Measurements from ENCODE around the gene HOXC10.

Gene HOXC10

DNA sequence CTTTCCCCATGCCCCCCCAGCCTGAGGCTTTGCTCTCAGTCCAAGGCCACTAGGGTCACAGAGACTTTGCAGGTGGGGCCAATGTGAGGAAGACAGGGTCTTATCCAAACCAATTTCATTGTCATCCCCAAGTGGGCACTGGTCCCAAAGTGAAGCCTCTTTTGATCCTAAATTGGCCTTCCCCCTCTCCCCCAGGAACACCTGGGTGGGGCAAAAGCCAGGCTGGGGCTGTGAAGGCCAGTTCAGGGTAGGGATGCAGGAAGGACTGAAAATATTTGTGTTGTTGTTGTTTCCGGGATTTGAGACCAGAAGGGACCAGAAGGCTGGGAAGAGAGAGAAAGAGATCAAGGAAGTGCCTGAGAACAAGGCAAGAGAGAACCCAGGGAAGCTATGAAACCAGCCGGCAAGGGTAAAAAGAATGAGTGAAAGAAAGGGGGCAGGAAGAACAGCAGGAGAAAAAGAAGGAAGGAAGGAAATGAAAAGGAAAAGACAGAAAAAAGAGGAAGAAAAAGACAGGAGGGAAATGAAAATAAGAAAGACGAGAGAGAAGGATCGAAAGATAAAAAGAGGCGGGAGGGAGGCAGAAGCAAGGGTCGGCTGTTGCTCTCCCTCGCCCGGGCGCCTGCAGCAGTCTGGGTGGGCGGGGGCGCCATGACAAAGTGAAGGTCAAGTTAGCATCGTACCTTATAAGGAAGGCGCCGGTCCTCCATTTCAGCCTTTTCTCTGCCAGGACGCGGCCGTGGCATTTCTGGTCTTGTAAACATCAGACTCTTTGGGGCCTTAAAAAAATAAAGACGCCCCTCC, 19.5 kb upstream of the HOXC10 start:
- no peak for DNase-seq (ENCODE audit: low read depth)

DNA sequence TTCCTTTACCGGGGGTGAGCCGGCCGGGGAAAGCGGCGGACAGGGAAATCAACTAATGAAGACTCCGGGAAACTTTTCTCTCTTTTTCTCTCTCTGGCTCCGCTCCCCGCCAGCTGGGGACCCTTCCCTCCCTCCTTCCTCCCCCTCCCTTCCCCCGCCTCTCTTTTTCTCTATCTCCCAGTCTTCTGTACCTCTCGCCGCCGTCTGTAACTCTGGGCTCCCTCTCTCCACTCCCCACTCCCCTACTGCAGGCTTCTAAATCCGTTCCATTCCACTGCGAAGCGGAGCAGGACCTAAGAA, 18.9 kb upstream of the HOXC10 start:
- no peak for DNase-seq (ENCODE audit: low read depth)

DNA sequence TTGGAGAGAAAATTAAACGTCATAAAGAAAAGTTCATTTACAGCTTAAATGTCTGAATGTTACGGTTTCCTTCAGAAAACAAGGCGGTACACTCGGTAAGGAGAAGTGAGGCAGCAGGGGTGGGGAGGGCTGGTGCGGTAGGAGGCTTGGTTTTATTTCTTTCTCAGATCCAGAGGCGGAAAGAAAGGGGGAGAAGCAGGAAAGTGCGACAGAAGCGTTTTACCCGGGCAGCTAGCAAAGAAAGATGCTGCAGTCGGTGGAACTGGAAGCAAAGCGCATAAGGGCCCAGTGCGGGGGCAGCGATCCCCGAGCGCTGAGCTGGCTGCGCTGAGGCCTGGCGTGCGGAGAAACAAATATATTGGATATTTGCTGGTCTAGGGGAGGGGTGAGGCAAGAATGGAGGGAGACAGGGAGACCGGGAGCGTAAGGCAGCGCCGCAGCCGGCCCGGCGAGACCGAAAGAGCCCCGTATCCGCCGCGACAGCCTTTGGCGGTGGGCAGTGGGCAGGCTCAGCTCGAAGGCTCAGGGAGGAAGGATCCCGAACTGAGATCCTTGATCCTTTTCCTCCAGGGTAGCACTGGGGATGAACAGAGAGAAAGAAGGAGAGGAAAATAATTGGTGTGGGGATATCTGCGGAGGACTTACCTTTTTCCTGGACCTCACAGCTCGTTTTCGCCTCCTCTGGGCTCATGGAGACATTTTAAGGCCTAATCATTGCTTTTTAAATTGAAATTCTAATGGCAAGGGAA, 18.4 kb upstream of the HOXC10 start:
- no peak for DNase-seq (ENCODE audit: low read depth)

DNA sequence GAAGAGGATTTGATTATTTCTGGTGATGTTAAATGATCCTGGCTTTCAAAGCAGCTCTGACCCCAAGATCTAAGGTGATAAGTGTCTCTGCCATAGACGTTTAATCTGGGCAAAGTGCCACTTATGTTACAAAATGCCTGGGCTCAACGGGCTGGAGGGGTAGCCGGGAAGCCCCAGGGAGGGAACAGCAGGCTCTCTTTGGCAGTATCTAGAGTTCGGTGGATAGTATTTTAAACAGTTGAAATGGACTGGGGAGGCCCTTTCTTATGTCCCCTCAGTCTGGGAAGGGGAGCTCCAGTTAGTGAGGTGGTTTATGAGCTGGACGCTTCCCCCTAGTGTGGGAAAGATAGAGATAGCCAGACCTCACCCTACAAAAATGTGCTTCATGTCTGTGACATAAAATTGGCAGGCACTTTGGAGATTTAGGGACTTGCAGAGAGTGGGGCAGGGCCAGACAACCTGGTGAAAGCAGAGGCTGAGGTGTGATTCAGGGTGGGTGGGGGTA, 17.5 kb upstream of the HOXC10 start:
- no peak for DNase-seq (ENCODE audit: low read depth)

DNA sequence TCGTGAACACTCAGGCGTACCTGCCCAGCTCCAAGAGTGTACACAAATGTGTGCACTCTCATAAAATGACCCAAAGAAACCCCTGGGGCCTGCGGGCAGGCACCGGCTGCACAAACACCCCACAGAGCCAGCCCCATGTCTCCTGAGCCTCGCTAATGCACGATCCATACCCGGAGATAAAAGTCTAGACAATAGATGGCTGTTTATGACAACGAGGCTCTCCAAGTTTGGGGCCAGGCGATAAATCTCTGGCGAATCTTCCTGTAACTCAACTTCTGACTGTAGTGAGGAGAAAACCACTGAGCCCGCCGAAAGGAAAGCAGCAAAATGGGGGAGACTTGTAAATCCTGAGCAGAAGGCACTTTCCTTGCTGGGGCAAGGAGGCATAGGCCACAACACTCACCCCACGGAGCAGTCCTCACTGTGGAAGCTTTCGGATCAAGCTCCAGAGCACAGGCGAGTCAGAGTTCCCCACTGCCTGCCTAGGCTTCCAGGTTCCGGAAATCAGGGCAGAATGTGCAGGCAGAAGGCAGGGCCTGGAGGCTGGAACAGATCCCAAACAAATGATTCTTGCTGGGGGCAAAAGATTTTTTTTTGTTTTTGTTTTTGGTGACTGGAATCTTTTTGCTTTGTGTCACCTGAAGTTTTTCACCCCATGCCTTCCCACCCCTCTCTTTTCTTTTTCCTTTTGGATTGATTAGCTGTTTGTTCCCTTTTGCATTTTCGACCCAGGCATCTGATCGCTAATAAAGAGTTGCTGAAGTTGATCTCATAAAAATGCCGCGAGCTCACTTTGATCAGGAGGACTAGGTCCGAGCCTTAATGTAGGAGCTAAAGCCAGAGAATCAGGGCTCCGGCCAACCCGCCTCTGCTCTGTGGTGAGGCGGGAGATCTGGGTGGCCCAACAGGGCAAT, 16.5 kb upstream of the HOXC10 start:
- DNase-seq (ENCODE audit: low read depth) = no peak

DNA sequence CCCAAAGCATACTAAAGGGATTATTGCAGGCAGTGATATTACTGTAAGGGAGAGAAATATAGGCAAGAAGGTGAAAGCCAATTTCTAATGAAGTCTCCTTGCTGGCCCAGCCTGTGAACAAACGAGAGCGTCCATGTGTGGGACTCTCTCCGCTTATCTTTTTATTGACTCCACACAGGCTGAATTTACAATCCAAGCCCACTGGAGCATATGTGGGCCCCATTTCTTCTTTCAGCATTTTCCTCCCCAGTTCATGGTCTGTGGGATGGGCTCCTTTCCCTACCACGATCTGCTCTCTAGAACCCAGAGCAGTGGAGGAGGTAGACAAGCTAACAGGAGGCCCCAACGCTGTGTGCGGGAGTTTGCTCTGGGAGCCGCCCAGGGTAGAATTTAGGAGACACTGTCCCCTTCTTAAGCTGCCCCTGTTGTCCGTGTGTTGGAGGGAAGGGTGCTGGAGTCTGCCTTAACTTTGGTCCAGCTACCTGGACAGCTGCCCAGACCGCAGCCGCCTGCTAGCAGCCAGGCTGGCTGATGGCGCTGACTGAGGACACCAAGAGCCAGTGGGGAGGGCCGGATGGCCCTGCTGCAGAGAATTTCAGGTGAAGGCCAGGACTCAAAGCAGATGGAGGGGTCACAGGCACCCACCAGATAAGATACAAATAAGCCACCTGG, 15.2 kb upstream of the HOXC10 start:
- no peak for DNase-seq (ENCODE audit: low read depth)

DNA sequence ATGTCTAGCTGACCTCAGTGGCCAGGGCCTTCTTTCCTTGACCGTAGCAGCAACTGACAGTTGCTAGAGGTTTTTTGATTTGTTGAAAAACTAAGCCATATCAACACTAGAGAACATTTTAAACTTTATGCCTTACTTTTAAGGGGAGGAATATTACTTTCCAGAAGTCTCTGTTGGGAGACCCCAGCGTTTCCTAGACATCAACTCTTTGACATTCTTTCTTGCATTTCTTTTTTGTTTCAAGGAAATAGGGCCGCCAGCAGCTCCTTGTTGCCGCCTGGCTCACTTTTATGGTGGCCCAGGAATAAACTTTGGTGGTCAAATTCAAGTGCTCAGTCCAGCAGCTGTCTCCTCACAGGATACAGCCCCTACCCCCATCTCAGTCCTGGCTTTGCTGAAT, 14.5 kb upstream of the HOXC10 start:
- no peak for DNase-seq (ENCODE audit: low read depth)

DNA sequence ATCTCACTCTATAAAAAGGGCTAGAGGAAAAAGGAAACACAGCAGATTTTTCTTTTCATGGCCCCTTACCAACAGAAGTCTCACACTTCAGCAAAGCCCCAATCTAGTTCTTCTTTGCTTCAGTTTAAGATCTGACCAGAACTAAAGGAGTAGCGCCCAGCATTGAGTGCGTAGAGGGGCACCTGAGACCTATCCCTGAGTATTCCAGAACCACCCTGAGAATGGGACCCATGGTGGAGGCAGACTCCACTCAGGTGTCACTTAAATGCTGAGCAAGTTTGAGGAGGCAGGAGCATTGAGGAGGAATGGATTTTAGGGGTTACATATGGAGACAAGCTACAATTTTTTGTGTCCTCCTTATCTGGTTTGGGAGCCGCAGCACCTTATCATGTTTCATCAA, 13.8 kb upstream of the HOXC10 start:
- DNase-seq (ENCODE audit: low read depth) = no peak

DNA sequence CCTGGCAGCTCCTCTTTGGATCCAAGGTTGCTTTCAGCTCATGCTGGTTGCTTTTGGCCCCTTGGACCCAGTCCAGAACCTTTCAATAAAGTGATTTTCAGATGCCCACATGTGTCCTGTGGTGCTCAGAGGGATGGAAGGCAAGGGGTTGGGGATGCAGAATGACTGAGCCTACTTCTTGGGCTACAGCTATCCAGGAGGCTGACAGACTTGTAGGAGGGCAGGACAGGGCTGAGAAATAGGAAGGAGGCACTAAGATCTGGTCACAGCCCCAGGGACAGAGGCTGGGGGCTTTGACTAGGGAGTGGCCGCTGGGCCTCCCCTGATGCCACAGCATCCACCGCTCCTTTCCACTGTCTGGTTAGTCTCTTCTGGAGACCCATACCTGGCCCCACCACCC, 13.3 kb upstream of the HOXC10 start:
- no peak for DNase-seq (ENCODE audit: low read depth)

DNA sequence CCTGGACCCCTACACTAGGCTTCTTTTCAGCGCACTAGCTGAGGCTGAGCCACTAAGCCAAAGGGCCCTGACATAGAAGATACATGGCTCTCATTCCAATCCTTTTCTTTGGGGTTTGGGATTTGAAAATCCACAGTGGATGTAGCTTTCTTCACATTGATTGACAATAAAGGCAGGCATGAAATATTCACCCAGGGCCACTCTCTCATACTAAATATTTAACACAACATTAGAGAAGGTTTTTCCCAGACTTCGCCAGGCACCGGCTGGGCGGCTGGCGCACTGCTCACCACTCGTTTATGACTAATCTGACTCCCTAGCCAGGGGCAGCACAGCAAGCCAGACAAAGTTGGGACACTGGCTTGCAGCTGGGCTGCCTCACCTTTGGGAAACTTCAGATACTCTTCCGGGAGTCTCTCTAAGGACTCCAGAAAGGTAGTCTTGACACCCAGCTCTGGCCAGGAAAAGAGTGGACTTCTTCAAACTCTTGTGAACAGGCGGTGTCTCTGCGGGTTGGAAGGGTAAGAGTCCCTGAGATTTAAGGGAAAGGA, 12.7 kb upstream of the HOXC10 start:
- peak; percentile 18 for DNase-seq (ENCODE audit: low read depth)

DNA sequence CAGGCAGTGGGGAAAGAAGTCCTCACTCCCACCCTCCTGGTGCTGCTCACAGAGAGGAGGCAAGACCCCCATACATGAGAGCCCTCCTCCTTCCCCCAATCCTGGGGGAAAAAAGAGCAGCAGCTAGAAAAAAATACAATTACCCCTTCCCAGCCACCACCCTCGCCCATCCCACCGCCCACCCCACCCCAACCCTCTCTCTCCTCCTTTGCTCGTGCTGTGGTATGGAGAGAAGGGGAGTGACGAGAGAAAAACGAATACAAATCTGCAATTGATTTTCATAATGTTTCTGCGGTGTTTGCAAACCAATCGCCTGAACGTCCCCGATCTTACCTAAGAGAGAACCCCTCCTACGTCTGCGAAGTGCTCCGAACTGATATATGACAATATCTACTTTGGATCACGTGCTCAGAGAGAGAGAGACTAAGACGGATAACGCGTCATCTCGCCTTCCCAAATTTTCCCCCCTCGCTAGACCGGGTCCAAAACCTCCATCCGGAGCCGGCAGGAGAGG, 12.2 kb upstream of the HOXC10 start, which contains the start of gene HOXC11:
Gene HOXC11 (plus strand): TSS at position 405 of the 514 bp plus-strand sequence. CDS start 116 bp downstream, outside the sequence.
- DNase-seq (ENCODE audit: low read depth) = no peak

DNA sequence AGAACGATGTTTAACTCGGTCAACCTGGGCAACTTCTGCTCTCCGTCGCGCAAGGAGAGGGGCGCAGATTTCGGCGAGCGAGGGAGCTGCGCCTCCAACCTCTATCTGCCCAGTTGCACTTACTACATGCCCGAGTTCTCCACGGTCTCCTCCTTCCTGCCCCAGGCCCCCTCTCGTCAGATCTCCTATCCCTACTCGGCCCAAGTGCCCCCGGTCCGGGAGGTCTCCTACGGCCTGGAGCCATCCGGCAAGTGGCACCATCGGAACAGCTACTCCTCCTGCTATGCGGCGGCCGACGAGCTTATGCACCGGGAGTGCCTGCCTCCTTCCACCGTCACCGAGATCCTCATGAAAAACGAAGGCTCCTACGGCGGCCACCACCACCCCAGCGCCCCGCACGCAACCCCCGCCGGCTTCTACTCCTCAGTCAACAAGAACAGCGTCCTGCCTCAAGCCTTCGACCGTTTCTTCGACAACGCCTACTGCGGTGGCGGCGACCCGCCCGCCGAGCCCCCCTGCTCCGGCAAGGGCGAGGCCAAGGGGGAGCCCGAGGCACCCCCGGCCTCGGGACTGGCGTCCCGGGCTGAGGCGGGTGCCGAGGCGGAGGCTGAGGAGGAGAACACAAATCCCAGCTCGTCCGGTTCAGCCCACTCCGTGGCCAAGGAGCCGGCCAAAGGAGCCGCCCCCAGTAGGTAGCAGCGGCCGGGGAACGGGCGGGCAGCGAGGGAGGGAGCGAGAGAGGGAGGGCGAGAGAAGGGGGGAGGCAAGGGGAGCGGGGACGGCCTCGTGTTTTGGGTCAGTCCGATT, 11.5 kb upstream of the HOXC10 start:
- no peak for DNase-seq (ENCODE audit: low read depth)

DNA sequence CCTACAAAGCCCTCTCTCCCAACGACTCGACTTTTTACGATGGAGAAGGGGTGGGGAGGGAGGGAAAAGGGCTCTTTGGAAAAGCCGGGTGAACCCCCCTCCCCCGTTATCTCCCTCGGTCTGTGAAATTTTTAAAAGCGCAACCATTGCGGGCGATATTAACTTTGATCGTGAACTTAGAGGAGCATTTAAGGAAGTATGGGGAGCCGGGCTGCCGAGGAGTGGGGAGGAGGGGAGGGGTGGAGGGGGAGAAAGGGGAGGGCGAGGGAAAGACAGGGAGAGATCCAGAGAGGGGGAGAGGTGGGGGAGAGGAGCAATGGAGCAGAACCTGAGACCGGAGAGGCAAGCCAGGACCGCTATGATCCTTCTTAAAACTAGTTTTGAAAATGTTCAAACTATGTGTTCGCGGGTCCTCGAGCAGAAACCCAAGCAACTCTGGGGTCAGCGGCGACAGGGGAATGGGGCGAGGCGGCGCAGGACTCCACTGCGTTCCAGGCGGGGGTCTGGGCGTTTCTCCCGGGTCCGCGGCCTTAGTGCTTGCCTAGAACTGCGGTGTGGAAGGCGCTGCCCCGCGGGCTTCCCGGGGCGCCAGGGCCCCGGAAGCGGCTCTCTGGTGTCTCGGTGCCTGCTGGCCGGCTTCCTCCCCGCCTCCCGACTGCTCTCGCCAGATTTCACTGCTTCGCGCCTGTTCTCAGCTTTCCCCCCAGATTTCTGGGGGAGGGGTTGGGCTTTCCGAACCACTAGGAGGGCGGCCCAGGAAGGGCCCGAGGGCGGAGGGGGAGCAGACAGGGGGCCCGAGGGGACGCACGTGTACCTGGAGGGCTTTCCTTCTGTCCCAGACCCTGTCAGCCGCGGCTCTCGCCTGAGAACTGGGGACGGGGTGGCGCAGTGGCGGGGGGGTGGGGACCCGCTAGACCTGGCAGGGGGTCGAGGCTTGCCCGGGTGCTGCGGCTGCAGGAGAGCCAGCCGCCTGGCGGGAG, 10.6 kb upstream of the HOXC10 start, which contains the start of gene HOTAIR:
Gene HOTAIR (minus strand): TSS at position 871 of the 980 bp plus-strand sequence.
- no peak for DNase-seq (ENCODE audit: low read depth)

DNA sequence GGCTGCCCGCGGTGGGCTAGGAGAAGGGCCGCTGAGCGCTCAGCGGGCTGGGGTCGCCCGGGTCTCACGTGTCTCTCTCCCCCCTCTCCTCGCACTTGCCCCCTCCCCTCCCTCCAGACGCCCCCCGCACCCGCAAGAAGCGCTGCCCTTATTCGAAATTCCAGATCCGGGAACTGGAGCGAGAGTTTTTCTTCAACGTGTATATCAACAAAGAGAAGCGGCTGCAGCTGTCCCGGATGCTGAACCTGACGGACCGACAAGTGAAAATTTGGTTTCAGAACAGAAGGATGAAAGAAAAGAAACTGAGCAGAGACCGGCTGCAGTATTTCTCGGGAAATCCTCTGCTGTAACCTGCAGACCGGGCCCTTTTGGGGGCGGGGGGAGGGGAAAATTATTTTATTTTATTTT, 9.9 kb upstream of the HOXC10 start:
- DNase-seq (ENCODE audit: low read depth) = no peak

DNA sequence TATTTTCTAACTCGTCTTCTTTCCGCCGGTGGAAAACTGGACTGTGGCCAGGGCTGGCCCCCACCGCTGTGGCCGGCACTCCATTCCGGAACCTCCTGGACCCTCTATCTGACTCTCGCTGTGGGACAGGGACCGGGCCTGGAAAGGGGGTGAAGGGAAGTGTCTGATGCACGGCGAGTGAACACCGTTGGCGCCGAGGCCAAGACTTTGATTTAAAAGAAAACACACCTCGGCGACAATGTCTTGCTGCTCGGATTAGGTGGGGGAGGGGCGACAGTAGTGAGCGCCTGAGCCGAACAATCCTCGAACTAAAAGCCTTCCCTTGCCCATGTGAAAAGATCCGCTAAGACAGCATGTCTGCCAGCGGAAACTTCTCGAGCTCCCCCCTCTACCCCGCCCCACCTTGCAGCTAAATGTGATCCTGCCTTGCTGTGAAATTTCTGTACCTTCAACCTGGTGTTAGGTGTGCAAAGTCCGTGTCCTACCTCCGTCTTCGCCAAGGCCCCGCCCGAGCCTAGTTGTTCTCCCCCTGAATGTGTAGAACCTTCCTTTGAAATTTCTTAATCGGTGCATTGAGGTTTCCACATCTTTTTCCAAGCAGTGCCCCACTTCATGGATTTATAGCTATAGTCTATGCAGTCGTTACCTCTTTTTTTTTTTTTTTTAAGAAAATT, 9.3 kb upstream of the HOXC10 start:
- no peak for DNase-seq (ENCODE audit: low read depth)

DNA sequence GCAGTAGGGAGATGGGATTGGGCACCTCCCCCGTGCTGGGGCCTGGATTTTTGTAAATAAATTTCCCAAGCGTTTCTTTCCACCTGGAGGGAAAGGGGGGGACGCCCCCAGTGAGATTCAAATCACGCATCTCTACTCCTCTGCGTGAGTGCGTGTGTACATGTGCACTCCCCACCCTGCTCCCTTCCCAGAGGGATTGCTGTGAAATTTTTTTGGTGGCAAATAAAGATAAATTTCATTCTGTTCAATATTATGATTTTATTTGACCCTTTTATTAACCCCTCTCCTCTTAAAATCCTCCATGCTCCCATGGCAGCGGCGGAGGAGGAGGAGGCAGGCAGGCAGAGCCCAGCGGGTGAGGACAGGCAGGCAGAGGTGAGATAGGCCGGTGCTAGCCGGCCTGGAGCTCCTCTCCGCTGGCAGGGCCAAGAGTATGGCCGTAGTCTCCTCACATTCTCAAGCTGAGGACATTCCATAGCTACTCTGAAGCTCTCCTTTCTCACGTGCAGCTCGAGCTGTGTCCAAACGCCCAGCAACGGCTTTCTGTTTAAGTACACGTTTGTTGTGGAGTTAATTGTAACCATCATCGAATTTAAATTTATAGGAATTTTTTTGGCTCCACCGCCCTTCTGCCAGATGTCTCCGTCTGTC, 8.6 kb upstream of the HOXC10 start:
- no peak for DNase-seq (ENCODE audit: low read depth)

DNA sequence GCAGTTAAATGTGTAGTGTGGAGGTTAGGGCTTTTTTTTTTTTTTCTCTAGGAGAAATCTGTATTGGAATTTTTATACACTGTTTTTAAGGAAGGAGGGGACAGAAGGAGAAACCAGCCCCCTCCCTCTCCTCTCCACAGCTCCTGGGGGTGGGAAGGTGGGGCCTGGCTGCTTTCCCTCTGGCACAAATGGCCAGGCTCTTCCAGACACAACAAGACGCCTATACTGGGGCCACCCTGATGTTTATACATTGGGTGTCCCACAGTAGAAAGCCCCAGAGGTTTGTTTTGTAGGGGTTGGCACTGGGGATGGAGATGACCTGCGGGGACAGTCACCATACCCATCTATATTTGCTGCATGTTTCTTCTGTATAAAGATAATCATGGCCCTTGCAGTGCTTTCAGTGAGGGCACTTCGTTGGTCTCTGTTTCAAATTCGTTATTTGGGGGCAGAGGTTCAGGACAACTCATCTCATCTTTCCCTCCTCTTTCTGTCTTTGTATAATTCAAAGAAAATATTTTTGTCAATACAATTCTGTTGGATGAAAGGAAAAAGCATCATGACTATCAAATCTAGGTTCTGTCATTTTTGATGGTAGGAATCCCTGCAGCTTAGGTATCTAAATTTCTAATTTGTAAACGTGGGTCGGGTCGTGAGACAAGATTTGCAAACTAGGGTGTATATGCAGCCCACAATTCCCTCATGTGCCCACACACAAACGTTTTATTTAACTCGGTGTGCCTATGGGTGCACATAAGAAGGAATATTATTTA, 7.9 kb upstream of the HOXC10 start:
- no peak for DNase-seq (ENCODE audit: low read depth)
